B cell (primary cell): ENCODE measurements around the gene TPP2. TPM values are rescaled to one million over a fixed set of nuclear protein-coding genes. Genes with fewer than 3 reads are reported as not detected.

Source experiments
- ATAC-seq: fragments of 200-7000 bp; cut with Tn5 transposase; one replicate; pipeline ENCODE4 v1.10.0; 2021; ENCODE audit warnings: low read depth, mild to moderate bottlenecking, moderate number of reproducible peaks, moderate library complexity
- CTCF ChIA-PET: fragments of 350-600 bp; sonication (Branson Sonifier 250); formaldehyde crosslinking; loops from one replicate; lab custom pipeline; 2021; ENCODE audit warnings: antibody characterized with exemption, inconsistent platforms; lab: Charles Lee
- POLR2A ChIA-PET: fragments of 350-600 bp; sonication (Branson Sonifier 250); formaldehyde crosslinking; loops from one replicate; lab custom pipeline; 2021; ENCODE audit warnings: antibody characterized with exemption; lab: Charles Lee
- DNase-seq: peaks from one replicate; pipeline ENCODE4 v3.0.0; 2013
- H2AFZ ChIP-seq: 2 replicates; pipeline ENCODE4 v1.6.1; 2012; ENCODE audit warnings: mild to moderate bottlenecking, low read depth, low read length; ENCODE audit not compliant: insufficient read depth, poor library complexity, severe bottlenecking
- H3K27ac ChIP-seq, 2 donors: 1 replicate in 1 of 2; 2 replicates in 1 of 2; pipeline ENCODE4 v1.5.1; 2012 to 2013; ENCODE audit warnings: low read length in 2 of 2, mild to moderate bottlenecking in 2 of 2, moderate library complexity in 1 of 2
- H3K27me3 ChIP-seq, 4 experiments: fragments of 200-600 bp in 1 of 4; sonication (generic) in 1 of 4; replicated peaks in 1 of 4; 1 replicate in 2 of 4; 2 replicates in 2 of 4; pipeline versions ENCODE4 v1.6.1 to v1.7.0; 2013 to 2016; ENCODE audit warnings: low read length in 3 of 4, mild to moderate bottlenecking in 2 of 4, mixed read lengths in 1 of 4, moderate library complexity in 1 of 4; ENCODE audit not compliant: insufficient read depth in 4 of 4, control insufficient read depth in 3 of 4; ENCODE audit errors: control extremely low read depth in 1 of 4
- H3K36me3 ChIP-seq, 2 experiments: replicated peaks in 1 of 2; 1 replicate in 1 of 2; 2 replicates in 1 of 2; pipeline versions ENCODE4 v1.6.1 to v1.7.1; 2013; ENCODE audit warnings: low read length in 1 of 2; ENCODE audit not compliant: insufficient read depth in 2 of 2, control insufficient read depth in 1 of 2; ENCODE audit errors: control extremely low read depth in 1 of 2, extremely low read depth in 1 of 2
- H3K4me1 ChIP-seq, 2 donors: fragments of 200-600 bp in 1 of 2; sonication (generic) in 1 of 2; 1 replicate in 1 of 2; 2 replicates in 1 of 2; pipeline versions ENCODE4 v1.5.1 to v1.6.1; 2013 to 2017; ENCODE audit warnings: low read length in 2 of 2; ENCODE audit not compliant: control insufficient read depth in 2 of 2, insufficient read depth in 2 of 2
- H3K4me2 ChIP-seq: replicated peaks from 2 replicates; pipeline ENCODE3; 2012; ENCODE audit warnings: mild to moderate bottlenecking, low read depth, low read length; ENCODE audit not compliant: poor library complexity, severe bottlenecking
- H3K4me3 ChIP-seq, 5 experiments: fragments of 200-600 bp in 1 of 5; sonication (generic) in 1 of 5; 1 replicate in 3 of 5; 2 replicates in 2 of 5; pipeline versions ENCODE4 v1.5.1 to v1.7.0; 2011 to 2016; ENCODE audit warnings: low read length in 4 of 5, mild to moderate bottlenecking in 4 of 5, low read depth in 2 of 5, control low read depth in 1 of 5, moderate library complexity in 1 of 5; ENCODE audit not compliant: insufficient read depth in 1 of 5; ENCODE audit errors: control extremely low read depth in 1 of 5, extremely low read depth in 1 of 5
- H3K79me2 ChIP-seq: fragments of 200-600 bp; sonication (generic); one replicate; pipeline ENCODE4 v1.6.0; 2016; ENCODE audit warnings: low read length; ENCODE audit not compliant: control insufficient read depth, insufficient read depth
- H3K9ac ChIP-seq: fragments of 200-600 bp; sonication (generic); 2 replicates; pipeline ENCODE4 v1.6.1; 2017; ENCODE audit warnings: mild to moderate bottlenecking, low read length, moderate library complexity
- H3K9me3 ChIP-seq, 3 donors: one replicate each; pipeline versions ENCODE4 v1.6.1 to v1.7.1; 2013; ENCODE audit warnings: low read length in 2 of 3; ENCODE audit not compliant: control insufficient read depth in 2 of 3, insufficient read depth in 1 of 3; ENCODE audit errors: control extremely low read depth in 1 of 3
- H4K20me1 ChIP-seq: 2 replicates; pipeline ENCODE4 v1.6.0; 2012; ENCODE audit warnings: mild to moderate bottlenecking, low read length; ENCODE audit not compliant: insufficient read depth, control insufficient read depth, poor library complexity, severe bottlenecking
- H3K27ac Mint-ChIP-seq: one replicate; pipeline ENCODE4 v1.8.0; 2021; ENCODE audit warnings: mixed read lengths
- H3K27me3 Mint-ChIP-seq: one replicate; pipeline ENCODE4 v1.8.0; 2021; ENCODE audit warnings: mixed read lengths
- H3K4me1 Mint-ChIP-seq: one replicate; pipeline ENCODE4 v1.8.0; 2021; ENCODE audit warnings: mixed read lengths
- H3K4me3 Mint-ChIP-seq: one replicate; pipeline ENCODE4 v1.8.0; 2021; ENCODE audit warnings: mixed read lengths
- H3K9me3 Mint-ChIP-seq: one replicate; pipeline ENCODE4 v1.8.0; 2022; ENCODE audit warnings: mixed read lengths; ENCODE audit not compliant: insufficient read depth
- EZH2 ChIP-seq: IDR thresholded peaks from 2 replicates; pipeline ENCODE4 v1.6.1; 2012; ENCODE audit warnings: borderline replicate concordance, low read depth, mild to moderate bottlenecking, moderate library complexity, low read length; ENCODE audit not compliant: insufficient read depth, poor library complexity, severe bottlenecking
- WGBS: methylation state at CpG from one replicate; pipeline ENCODE4 v1.1.5; 2013; ENCODE audit warnings: missing lambda C conversion rate; ENCODE audit not compliant: insufficient coverage; 5-methylcytosine and 5-hydroxymethylcytosine counted together
- intact Hi-C: fragments of 100-400 bp; cut with micrococcal nuclease; formaldehyde crosslinking; loops from one replicate; pipeline ENCODE4 v1.10.0; 2022
- polyA plus RNA-seq: library from polyadenylated mRNA; depleted of rRNA; stranded (reverse); fragments of >200 nt; gene quantifications from 2 replicates; pipeline ENCODE4 v1.2.3, GENCODE V29; 2012
- total RNA-seq, 2 donors: library from RNA; stranded (reverse); fragments of 120-200 nt in 1 of 2; gene quantifications; 1 replicate in 1 of 2; 2 replicates in 1 of 2; pipeline versions ENCODE4 v1.2.3 to v1.2.4, GENCODE V29; 2013 to 2022
- TF ChIP-seq, protein P1 (sequence below): fragments of 200-600 bp; IDR thresholded peaks from one replicate; pipeline ENCODE4 v1.8.0; 2022; ENCODE audit warnings: antibody characterized with exemption, mild to moderate bottlenecking

TPP2 gene
- total and polyA plus RNA-seq, 2 donors (not counting 1 experiment from before 2014, with no cell fraction given) = 22.1 to 51.1 TPM

DNA sequence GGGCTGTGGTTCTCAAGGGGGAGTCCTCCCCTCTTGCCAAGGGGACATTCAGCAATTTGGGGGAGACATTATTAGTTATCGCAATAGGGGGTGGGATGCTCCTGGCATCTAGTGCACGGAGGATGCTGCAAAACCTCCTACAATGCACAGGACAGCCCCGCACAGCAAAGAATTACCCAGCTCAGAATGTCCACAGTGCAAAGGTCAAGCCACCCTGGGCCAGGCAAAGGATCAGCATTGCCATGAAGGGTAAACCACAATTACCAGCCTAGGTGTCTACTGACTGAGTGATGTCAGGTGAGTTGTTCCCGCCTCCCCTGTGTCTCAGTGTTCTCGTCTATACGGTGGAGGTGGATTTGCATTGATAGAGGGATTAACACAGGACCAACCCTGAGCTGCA lies 100.5 kb downstream of the TPP2 start:
- H3K27me3 Mint-ChIP-seq = peaks cover 54% of the 10 kb centered on the region
- ATAC-seq (no peak), DNase-seq (no peak)
- peaks cover 0 to 9% (median 0%) of the 10 kb centered on the region in 3 donors for H3K9me3 ChIP-seq
- ChIA-PET POLR2A (no interaction called here), CTCF (interaction anchor here (1.4 kb wide), 1 partner anchor 20 kb away, joined by 3 read pairs; no protein-coding TSS in a partner anchor)
- H2AFZ ChIP-seq = no peak overlapping the region
- 80% methylated on average over 1 of the region's 6 CpGs for WGBS
- H3K4me3 Mint-ChIP-seq = no peak overlapping the region
- H4K20me1 ChIP-seq = no peaks in the 10 kb centered on the region
- TF ChIP-seq, protein P1, sequence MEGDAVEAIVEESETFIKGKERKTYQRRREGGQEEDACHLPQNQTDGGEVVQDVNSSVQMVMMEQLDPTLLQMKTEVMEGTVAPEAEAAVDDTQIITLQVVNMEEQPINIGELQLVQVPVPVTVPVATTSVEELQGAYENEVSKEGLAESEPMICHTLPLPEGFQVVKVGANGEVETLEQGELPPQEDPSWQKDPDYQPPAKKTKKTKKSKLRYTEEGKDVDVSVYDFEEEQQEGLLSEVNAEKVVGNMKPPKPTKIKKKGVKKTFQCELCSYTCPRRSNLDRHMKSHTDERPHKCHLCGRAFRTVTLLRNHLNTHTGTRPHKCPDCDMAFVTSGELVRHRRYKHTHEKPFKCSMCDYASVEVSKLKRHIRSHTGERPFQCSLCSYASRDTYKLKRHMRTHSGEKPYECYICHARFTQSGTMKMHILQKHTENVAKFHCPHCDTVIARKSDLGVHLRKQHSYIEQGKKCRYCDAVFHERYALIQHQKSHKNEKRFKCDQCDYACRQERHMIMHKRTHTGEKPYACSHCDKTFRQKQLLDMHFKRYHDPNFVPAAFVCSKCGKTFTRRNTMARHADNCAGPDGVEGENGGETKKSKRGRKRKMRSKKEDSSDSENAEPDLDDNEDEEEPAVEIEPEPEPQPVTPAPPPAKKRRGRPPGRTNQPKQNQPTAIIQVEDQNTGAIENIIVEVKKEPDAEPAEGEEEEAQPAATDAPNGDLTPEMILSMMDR = no peak
- TF ChIP-seq EZH2 = no peak
- H3K9me3 Mint-ChIP-seq = peaks cover 4% of the 10 kb centered on the region
- H3K27ac ChIP-seq = no peak overlapping the region
- H3K9ac ChIP-seq = no peak overlapping the region
- intact Hi-C loops = no loop called here
- no peaks in the 10 kb centered on the region for H3K4me1 ChIP-seq
- no peaks in the 10 kb centered on the region for H3K4me1 Mint-ChIP-seq
- no peak overlapping the region for H3K27ac Mint-ChIP-seq
- H3K36me3 ChIP-seq = no peaks in the 10 kb centered on the region
- peaks cover 0 to 11% (median 0%) of the 10 kb centered on the region in 4 experiments for H3K27me3 ChIP-seq
- no peak overlapping the region for H3K4me3 ChIP-seq
- H3K4me2 ChIP-seq = no peak overlapping the region
- H3K79me2 ChIP-seq = no peaks in the 10 kb centered on the region

DNA sequence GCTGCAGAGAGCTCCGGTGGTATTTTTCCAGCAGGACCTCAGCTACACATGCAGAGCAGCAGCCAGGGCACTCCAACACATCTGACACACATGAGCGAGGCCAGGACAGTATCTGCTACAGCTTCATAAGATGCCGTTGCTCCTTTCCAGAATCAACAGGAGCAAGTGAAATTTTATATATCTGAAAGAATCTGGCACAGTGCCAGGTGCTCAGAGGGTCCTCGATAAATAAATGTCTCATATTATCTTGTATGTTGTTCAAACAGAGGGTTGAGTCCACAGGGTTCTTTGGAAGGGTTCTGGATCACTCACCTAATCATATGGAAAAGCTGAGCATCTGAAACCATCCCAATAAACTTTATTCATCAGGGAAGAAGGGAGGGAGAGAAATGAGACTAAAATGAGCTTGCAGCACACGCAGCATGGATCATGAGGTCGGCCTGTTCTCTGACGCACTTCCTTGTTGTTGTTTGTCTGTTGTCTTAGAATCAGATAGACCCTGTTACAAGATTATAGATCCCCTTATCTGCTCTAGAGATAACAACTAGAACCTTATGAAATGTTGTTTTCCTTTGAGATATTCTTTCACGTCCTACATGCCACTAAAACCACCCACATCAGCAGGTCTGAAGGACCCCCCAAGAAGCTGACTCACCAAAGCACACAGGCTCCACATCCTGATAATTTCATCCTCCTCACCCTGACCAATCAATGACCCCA lies 101.3 kb downstream of the TPP2 start:
- WGBS = 80% methylated on average over 1 of the region's 8 CpGs
- peaks cover 0 to 7% (median 0%) of the 10 kb centered on the region in 4 experiments for H3K27me3 ChIP-seq
- TF ChIP-seq EZH2 = no peak
- TF ChIP-seq, protein P1 = no peak
- peaks cover 4% of the 10 kb centered on the region for H3K9me3 Mint-ChIP-seq
- H3K27me3 Mint-ChIP-seq = peaks cover 48% of the 10 kb centered on the region
- ATAC-seq (no peak), DNase-seq (no peak)
- peaks cover 0 to 9% (median 0%) of the 10 kb centered on the region in 3 donors for H3K9me3 ChIP-seq
- ChIA-PET POLR2A (no interaction called here), CTCF (interaction anchor here (1.4 kb wide), 1 partner anchor 19 kb away, joined by 3 read pairs; no protein-coding TSS in a partner anchor)
- no peaks in the 10 kb centered on the region for H3K4me1 Mint-ChIP-seq
- H3K27ac ChIP-seq = no peak overlapping the region
- no peak overlapping the region for H3K4me3 ChIP-seq
- H2AFZ ChIP-seq = no peak overlapping the region
- intact Hi-C loops = no loop called here
- no peak overlapping the region for H3K9ac ChIP-seq
- no peaks in the 10 kb centered on the region for H4K20me1 ChIP-seq
- H3K36me3 ChIP-seq = no peaks in the 10 kb centered on the region
- H3K4me3 Mint-ChIP-seq = no peak overlapping the region
- H3K4me2 ChIP-seq = no peak overlapping the region
- H3K4me1 ChIP-seq = no peaks in the 10 kb centered on the region
- no peak overlapping the region for H3K27ac Mint-ChIP-seq
- H3K79me2 ChIP-seq = no peaks in the 10 kb centered on the region
